HT1080 (cell line): ENCODE results near the gene CNTN4. TPM values are rescaled to one million over a fixed set of nuclear protein-coding genes. Genes with fewer than 3 reads are reported as not detected.

ENCODE experiments used
- DNase-seq: peaks from one replicate; pipeline ENCODE4 v3.0.0-alpha.2; 2015; ENCODE audit warnings: low read depth
- total RNA-seq: library from RNA; depleted of rRNA; stranded (reverse); fragments of >200 nt; shearing (Covaris generic); gene quantifications from 2 replicates; pipeline ENCODE4 v1.2.3, GENCODE V29; 2014

Gene CNTN4
- total RNA-seq, 1 experiment from 2014 or later = not detected

DNA sequence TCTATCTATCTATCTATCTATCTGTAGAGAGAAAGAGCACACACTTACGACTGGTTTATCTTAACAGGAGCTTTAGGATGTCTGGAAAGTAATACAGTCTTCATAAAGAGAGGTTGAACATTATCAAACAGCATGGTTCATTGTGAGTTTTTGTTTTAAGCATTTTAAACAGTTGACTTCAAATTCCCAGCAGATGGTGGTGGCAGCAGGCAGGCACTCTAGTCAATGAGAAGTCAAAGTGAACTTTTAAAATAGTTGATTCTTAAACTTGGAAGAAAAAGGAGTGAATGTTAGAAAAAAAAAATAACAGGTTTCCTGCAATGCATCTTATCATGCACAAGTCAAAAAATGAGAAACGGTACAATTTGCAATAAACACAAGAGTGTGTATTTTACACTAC is 578.8 kb downstream of the CNTN4 start:
- DNase-seq = no peak

DNA sequence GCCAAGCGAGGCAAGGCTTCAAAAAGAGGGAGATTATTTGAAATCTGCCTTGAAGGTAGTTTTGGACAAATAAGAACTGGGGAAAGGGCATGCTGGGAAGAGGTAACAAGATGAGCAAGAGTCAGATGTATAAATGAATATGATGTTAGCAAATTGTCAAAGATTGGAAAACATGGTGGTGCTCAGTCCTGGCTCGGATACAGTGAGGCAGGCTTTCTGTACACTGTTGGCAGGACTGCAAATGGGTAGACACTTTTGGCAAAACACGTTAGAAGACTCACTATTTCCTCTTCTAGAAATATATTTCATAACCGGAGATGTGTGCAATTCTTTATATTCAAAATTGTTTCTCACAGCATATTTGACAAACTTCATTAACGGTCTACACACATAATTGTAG is 581.6 kb downstream of the CNTN4 start:
- no peak for DNase-seq

DNA sequence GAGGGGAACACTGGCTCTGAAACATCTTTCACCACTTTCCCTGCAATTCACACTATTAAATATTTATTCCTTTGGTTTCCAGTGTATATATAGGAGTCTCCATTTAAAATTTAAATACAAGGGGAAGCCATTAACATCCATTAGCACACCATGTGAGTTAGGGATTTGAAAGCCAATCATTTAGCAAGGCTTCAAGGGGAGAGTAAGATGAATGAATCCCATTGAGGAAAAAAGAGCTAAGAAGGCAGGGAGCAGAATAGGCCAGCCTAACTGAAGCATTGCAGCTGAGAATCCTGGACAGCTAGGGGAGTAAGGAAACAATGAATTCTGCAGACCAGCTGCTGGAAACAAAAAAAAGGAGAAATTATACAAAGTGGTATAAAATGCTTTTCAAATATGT is 585.4 kb downstream of the CNTN4 start:
- no peak for DNase-seq

DNA sequence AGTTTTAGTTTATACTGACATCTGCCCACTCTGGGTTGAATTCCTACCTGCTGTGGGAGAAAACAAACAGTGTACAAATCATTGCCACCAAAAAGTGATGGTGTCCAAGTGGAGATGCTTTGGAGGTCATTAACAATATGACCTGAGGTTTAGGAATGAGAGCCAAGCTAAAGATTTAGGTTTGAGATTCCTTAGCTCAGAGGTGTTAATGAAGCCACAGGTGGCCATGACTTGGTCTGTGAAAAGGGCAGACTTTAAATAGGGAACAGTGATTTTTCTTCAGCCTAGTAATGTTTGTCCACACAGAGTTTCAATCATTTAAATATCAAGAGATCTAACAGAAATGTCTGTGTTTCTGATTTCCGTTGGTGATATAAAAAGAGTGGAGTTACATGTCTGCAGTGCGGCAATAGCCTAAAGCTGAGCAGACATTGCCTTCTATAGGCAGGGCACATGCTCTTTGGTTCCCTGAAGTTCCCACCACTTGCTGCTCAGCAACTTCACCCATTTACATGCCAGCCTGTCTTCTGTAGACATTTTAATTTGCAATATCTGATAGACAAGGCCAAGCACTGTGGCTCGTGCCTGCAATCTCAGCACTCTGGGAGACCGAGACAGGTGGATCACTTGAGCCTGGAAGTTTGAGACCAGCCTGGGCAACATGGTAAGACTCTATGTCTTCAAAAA is 588.3 kb downstream of the CNTN4 start:
- DNase-seq = no peak

DNA sequence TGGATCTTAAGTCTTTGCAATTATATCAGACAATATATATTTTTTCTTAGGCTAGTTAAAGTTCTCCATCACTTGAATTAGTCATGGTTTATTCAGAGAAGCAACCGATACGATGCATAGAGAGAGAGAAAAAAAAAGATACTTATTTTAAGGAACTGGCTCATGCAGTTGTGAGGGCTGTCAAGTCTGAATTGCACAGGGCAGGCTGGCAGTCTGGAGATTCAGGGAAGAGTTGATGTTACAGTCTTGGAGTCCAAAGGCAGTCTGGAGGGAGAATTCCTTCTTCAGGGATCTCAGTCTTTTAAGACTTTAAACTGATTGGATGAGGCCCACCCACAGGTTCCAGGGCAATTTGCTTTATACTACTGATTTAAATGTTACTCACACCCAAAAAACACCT is 598.9 kb downstream of the CNTN4 start:
- no peak for DNase-seq

DNA sequence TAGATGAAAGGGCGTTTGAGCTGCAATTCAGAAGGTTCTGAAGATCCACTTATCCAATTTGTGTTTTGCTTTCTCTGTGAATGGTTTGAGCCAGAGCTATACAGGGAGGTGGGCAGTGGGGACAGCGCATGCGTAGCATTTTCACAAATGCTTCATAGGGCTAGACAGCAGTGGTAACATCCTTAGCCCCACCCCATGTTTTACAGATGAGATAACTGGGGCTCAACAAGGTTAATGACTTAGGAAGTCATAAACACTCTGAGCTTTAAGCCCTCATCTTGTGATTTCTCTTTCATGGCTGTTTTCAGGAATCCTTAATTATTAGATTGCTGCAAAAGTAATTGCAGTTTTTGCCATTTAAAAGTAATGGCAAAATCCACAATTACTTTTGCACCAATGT is 602.8 kb downstream of the CNTN4 start:
- DNase-seq = no peak

DNA sequence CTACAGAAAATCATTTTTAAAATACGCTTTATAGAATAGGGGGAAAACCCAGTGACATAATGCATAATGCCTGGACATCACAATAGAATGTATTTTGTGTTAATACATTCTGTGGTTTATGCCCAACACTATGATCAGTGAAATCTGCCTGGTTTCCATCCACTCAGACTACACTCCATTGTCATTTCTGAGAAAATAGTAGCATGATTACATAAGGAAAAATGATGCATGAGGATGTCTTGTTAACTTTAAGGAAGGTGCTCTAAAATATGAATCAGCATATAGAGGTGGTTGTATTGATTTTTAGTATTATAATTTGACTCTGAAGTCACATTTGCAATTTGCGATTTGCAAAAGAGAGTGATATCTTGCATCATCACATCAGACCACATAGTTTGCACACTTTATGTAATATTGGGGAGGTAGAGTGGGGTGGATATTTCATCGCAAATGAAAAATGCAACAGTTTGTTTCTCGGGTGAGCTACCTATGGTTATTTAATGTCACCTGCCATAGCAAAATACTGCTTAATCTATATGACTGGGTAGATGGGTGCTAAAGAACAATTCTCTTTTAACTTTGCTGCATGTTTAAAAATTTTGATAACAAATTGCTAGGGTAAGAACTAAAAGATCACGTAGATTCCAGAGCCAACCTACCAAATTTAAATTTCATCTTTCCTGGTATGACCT is 607.6 kb downstream of the CNTN4 start:
- DNase-seq = no peak

DNA sequence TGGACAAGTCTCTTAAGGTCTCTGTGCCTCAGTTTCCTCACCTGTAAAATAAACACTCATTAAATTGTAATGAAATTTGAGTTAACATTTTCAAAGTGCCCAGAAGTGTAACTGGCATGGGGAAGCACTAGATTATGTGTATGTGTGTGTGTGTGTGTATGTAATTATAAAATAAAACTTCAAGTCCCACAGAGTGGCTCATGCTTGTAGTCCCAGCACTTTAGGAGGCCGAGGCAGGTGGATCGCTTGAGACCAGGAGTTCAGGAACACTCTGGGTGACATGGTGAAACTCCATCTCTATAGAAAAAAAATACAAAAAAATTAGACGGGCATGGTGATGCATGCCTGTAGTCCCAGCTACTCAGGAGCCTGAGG is 608.2 kb downstream of the CNTN4 start:
- DNase-seq = no peak

DNA sequence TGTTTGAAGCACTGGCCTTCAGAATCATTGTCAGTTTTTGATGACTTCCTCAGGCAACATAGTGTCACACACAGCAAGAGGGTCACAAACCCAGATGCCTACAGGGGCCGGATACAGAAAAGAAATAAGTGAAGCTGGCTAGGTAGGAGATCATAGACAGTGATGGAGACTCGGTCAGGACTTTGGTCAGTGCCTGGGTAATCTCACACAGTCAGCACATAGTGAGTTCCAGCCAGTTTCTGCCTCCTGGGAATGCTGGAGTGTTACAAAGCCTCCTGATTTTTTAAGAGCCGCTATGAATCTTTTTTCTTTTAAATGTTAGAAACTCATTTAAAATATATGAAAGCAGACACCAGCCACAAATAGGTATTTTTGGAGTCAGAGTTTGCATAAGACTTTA is 612.4 kb downstream of the CNTN4 start:
- no peak for DNase-seq

DNA sequence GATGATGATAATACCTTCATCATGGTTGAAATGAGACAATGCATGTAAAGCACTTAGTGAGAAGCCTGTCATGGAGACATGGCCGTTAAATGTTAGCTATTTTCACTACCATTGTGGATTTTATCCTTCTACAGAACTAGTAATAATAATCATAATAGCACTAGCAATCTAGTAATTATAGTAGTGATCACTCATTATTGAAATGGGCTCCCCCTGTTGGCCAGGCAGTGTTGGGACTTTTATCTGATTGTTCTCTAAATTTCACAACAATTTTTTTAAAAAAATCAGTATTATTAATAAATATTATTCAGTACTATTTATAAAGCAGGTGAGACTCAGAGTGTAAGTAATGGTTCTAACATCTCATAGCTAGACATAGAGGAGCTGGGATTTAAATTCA is 615.3 kb downstream of the CNTN4 start:
- DNase-seq = no peak

DNA sequence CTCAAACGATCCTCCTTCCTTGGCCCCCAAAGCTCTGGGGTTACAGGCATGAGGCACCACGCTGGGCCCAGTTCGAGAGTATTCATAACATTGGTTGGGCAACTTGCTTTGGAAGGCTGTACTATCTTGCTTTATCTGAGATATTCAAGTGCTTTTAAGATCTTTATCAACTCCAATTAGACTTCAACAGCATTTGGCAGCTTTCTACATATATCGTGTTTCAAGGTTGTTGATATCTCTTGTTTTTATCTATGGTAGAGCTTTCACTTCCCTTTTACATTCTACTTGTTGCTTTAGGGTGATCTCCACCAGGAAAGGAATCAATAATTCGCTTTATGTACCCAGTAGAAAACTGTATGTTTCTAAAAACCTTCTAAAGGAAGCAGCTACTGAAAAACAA is 616.2 kb downstream of the CNTN4 start:
- DNase-seq = no peak

DNA sequence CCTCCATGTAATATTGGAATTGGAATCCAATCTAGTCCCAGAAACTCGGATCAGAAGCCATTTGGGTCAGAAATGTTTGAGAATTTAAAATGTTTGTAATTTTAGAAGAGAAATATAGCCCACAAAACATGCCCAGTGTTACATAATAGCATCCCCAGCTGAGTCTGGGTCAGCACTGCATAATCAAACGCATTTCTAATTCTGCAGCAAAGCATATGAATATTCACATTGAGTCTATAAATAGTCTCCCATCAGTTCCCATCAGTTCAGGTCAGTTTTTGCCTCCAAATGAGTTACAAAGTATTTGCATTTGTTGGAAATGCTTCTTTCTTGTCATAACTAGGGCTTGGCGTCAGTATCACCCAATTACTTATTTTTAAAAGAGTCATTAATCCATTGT is 628.4 kb downstream of the CNTN4 start:
- no peak for DNase-seq

DNA sequence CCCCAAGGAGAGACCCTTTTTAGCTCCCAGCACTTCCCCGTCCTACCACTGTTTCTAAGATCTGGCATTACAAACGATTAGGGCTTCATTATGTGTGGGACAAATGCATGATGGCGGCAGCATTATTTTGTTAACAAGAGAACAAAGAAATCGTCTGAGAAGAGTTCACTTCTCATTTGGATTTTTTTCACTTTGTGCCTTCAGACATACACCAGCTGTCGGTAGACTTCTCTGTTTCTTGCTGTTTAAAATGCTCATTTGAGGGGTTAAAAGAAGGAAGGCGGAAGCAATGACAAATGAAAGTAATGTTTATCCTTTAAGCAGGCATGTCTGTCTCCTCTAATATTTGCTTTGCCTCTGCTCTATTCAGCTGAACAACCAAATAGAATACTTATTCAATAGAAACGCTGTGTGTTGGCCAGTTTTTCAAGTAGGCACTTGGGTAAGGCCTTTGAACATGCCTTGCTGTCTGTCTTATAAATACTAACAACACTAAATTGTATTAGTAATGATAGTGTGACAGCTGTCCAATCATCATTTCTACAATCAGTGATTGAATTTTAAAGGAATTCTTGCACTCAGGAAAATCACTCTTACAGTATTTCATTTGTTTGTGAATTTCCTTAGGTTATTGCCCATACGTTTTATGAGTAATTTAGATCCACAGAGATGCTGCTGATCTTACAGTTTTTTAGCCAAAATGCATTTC is 629.1 kb downstream of the CNTN4 start:
- no peak for DNase-seq

DNA sequence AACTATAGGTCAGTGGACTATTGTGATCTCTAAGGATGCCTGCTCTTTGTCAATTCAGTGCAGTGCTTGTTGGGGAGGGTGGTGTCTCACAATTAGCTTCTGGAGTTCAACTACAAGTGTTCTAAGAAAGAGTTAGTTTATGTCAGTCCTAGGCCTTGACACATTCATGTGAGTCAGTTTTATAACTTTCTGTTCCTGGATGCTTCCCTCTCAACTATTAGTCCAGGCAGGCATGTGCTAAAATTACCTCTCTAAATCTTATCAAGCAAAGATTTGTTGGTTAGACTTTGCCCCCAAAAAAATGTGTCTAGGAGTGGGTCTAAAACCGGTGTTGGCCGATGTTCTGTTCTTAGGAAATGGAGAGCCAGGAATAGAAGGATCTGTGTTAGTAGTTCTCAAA is 633.2 kb downstream of the CNTN4 start:
- DNase-seq = no peak

DNA sequence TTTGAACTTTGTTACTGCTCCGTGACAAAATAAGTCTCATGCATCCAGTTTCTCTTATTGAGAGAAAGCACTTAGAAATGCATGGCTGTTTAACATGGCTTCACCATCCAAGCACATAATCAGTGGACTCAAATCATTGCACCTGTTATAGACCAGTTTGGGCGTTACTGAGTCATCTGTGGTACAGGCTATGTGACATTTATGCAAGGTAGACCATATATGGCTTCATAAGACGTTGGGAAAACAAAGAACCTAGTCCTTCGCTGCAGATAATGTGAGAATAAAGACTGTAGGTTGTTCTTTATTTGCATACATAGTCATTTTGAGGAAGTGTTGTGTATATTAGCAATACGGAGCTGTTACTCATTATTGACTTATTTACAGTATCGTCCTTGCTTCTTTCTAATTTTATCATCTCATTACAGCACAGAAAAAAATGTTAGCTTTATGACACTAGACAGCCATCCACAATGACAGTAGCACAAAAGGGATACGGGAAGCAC is 636.8 kb downstream of the CNTN4 start:
- no peak for DNase-seq

DNA sequence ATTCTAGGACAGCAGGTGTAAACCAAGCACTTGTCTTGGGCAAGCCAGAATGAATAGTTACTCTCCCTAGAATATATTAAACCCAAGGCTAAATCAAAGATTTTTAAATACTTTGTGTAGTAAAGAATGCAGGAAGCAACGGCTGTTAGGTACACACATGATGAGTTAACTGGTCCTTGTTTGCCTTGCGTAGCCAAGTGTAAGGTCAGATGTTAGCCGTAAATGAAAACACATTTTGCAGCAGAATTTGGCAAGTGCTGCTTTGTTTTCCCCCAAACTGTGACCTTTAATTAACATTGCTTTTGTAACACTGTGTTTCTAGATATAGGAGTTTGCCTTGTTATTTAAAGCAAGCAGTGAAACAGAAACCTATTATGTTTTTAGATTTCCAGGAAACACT is 642.9 kb downstream of the CNTN4 start:
- no peak for DNase-seq

DNA sequence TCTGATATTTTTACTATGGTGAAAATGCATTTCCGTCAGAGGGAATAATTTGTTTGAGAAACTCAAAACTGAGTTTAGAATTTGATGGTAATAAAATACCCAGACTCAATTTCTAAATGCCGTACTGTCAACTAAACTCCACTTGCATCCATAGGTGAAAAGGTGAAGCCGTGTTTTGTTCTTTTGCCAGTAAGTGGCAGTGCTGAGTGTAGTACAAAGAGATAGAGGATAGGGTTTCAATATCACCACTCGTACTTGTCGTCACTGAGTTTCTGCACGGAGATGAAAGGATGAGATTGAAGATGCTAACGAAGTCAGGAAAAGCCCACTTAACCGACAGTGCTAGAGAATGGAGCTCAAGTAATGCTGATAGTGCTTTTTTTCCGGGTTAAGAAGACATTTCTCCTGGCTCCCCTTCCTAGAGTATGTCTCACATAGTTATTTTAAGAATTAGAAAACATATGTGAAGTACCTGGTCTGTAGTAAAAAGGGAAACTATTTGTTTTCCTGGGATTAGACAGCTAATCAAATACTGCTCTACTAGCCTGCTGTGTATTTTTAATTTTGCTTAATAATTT is 666.4 kb downstream of the CNTN4 start:
- peak; percentile 51 for DNase-seq

DNA sequence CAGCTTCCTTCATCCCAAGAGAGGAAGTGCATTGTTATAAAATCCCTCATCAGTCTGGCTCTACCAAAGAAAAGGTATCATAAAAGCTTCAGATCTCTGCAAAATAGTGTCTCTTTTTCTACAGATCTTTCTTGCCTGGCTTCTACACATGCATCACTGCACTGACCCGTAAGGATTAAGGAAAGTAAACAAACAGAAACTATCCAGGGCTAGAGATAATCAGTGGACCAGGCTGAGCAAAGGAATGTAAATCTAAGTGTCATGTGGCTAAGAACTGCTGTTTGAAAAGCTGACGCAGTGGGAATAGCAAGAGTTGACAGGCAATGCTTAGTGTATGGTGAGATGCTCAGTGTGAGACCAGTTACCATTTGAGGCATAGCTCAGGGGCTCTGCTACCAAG is 671.8 kb downstream of the CNTN4 start:
- DNase-seq = no peak

DNA sequence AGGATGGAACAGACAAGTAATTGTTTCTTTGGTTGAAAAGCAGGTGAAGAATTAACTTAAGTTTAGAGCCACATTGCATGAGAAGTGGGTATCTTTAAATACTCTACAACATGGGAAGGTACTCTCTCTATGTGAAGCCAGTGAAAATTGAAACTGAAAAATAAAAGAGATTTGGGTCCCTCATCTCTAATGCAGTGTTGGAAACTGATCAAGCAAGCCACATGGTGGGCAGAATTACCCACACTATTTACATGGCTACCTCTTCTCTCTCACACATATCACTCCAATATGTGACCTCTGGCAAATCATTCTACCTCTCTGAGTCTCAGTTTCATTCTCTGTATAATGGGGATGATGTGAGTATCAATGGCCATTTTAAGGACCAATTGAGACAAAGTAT is 672.5 kb downstream of the CNTN4 start:
- DNase-seq = no peak

DNA sequence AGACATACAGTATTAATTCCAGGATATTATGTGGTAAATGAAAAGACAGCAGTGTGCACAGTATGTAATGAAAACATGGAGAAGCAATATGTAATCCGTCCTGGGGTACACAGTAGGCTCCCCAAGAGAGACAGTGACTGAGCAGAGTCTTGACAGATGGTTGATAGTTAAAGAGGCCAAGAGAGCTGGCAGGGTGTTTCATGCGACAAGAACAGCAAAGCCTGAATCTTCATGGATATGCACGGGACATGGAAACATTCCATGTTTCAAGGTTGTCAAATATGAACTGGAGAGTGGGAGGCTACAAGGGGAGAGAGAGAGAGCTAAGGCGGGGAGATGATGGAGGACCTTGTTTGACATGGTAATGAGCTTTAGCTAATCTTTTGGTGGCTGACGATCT is 673.1 kb downstream of the CNTN4 start:
- no peak for DNase-seq

DNA sequence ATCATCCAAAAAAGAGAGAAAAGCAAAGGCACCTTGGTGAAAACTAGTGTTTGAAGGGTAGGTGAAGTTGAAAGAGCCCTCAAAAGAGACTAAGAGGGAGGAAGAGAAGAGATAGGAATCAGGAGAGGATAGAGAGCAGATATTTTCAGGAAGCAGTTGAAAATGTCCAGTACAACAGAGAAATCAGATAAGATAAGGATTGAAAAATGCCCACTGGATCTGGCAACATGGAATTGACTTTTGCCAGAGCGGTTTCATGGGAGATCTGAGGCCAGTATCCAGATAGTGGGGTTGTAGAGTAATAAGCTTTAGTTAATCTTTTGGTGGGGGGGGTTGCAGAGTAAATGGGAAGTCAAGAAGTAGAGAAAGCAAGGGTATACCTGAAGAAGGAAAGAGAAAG is 674.1 kb downstream of the CNTN4 start:
- DNase-seq = no peak
